Measurements from ENCODE around the gene TECPR1.

Gene TECPR1

DNA sequence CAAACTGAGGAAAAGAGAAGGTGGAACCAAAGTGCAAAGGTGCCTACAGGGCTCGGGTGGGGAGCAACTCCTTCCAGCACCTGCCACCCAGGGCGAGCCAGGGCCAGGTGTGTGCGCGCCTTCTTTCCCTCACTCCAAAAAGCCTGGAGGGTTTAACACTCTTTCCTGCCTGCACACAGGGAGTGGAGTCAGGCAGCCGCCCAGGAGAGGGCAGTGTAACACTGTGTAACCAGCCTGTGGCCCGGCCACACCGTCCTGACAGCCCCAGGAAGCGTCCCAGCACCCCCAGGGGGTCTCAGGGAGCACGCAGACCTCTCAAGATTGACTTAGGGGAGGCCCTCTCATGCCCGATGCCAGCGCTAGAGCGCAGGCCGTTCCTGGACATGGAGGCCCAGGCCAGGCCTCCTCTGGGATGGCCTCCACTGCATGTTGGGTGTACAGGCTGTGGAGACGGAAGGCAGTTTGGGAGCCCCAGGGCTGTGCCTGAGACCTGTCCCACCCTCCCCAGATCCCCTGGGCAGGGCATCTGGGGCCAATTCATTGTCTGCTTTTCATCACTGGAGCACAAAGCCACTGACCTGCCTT is 42.9 kb upstream of the TECPR1 start:
- peak; percentile 36; the same call in 1 of the 2 replicates for TF ChIP-seq POLR2AphosphoS5 (IDR thresholded peaks at IDR 0.05; ENCODE audit: low read depth, low read length)
- TF ChIP-seq, protein P1, sequence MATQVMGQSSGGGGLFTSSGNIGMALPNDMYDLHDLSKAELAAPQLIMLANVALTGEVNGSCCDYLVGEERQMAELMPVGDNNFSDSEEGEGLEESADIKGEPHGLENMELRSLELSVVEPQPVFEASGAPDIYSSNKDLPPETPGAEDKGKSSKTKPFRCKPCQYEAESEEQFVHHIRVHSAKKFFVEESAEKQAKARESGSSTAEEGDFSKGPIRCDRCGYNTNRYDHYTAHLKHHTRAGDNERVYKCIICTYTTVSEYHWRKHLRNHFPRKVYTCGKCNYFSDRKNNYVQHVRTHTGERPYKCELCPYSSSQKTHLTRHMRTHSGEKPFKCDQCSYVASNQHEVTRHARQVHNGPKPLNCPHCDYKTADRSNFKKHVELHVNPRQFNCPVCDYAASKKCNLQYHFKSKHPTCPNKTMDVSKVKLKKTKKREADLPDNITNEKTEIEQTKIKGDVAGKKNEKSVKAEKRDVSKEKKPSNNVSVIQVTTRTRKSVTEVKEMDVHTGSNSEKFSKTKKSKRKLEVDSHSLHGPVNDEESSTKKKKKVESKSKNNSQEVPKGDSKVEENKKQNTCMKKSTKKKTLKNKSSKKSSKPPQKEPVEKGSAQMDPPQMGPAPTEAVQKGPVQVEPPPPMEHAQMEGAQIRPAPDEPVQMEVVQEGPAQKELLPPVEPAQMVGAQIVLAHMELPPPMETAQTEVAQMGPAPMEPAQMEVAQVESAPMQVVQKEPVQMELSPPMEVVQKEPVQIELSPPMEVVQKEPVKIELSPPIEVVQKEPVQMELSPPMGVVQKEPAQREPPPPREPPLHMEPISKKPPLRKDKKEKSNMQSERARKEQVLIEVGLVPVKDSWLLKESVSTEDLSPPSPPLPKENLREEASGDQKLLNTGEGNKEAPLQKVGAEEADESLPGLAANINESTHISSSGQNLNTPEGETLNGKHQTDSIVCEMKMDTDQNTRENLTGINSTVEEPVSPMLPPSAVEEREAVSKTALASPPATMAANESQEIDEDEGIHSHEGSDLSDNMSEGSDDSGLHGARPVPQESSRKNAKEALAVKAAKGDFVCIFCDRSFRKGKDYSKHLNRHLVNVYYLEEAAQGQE (IDR thresholded peaks at IDR 0.05; ENCODE audit: insufficient read depth in 1 of 2, low read depth in 2 of 2, low read length in 2 of 2), result no peak

DNA sequence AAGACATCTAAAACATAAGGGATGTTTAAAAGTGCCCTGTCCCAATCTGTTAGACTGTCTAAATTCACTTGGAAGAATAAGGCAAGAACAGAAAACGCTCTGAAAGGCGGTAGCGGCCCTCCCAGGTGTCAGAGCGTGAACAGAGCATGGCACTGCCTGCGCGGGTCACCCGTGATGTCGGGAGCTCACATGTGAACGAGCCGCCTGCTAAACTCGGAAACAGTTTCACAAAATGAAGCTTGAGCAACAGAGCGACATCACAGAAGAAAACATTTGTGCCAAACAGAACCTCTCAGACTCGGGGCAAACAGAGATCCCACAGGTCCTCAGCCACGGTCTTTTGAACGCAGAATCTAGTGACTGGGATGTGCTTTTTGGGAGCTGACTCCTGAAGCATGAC is 42.3 kb upstream of the TECPR1 start:
- TF ChIP-seq, protein P1 (IDR thresholded peaks at IDR 0.05; ENCODE audit: insufficient read depth in 1 of 2, low read depth in 2 of 2, low read length in 2 of 2), result no peak

GRCh38 chr7:98293746-98294145 is 41.7 kb upstream of the TECPR1 start:
- TF ChIP-seq, protein P1 (IDR thresholded peaks at IDR 0.05; ENCODE audit: insufficient read depth in 1 of 2, low read depth in 2 of 2, low read length in 2 of 2), result no peak
- TF ChIP-seq POLR2AphosphoS5 (IDR thresholded peaks at IDR 0.05; ENCODE audit: low read depth, low read length) (no peak), SIN3A (IDR thresholded peaks at IDR 0.05; ENCODE audit: borderline replicate concordance, insufficient read depth, low read length) (no peak), FOXP2 (optimal IDR thresholded peaks at IDR 0.05; ENCODE audit: borderline replicate concordance, extremely low read depth, extremely low read length, insufficient read depth) (no peak), TAF1 (IDR thresholded peaks at IDR 0.05; ENCODE audit: borderline replicate concordance, insufficient read depth, low read length) (no peak)

GRCh38 chr7:98293265-98293664 is 41.2 kb upstream of the TECPR1 start:
- no peak for TF ChIP-seq FOXP2 (optimal IDR thresholded peaks at IDR 0.05; ENCODE audit: borderline replicate concordance, extremely low read depth, extremely low read length, insufficient read depth)
- TF ChIP-seq TAF1 (IDR thresholded peaks at IDR 0.05; ENCODE audit: borderline replicate concordance, insufficient read depth, low read length), result no peak
- TF ChIP-seq SIN3A (IDR thresholded peaks at IDR 0.05; ENCODE audit: borderline replicate concordance, insufficient read depth, low read length), result no peak
- no peak for TF ChIP-seq POLR2AphosphoS5 (IDR thresholded peaks at IDR 0.05; ENCODE audit: low read depth, low read length)
- TF ChIP-seq, protein P1 (IDR thresholded peaks at IDR 0.05; ENCODE audit: insufficient read depth in 1 of 2, low read depth in 2 of 2, low read length in 2 of 2), result no peak

DNA sequence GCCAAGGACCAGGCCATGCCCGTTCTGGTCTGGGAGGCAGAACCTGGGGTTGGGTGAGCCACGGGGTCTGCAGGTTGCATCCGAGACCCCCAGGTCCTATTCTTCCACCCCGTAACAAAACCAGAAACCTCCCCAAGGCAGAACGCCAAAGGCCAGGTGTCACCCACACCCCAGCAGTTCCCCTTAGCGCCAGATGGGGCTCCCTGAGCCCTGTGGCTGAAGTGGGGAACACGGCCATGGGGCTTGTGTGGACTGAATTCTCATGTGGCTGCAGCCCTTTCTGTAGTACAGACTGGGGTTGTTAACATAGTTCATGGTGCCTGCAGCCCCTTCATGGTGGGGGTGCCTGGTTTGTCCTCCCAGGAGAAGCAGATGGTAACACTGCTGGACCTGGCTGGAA is 39.7 kb upstream of the TECPR1 start:
- TF ChIP-seq FOXP2 (optimal IDR thresholded peaks at IDR 0.05; ENCODE audit: borderline replicate concordance, extremely low read depth, extremely low read length, insufficient read depth) (no peak), SIN3A (IDR thresholded peaks at IDR 0.05; ENCODE audit: borderline replicate concordance, insufficient read depth, low read length) (no peak), TAF1 (IDR thresholded peaks at IDR 0.05; ENCODE audit: borderline replicate concordance, insufficient read depth, low read length) (no peak), POLR2AphosphoS5 (IDR thresholded peaks at IDR 0.05; ENCODE audit: low read depth, low read length) (no peak)
- TF ChIP-seq, protein P1 (IDR thresholded peaks at IDR 0.05; ENCODE audit: insufficient read depth in 1 of 2, low read depth in 2 of 2, low read length in 2 of 2), result no peak

Measured in PFSK-1 (cell line).